Activated naive CD8-positive, alpha-beta T cell treated with anti-CD3 and anti-CD28 coated beads, Interleukin-2, amount 50 U/mL, for 24 hours (primary cell): ENCODE results near the gene DCHS2.

Experiments used
- ATAC-seq: fragments of 150-1000 bp; cut with Tn5 transposase; one replicate; pipeline ENCODE4 v1.10.0; 2021
- DNase-seq: peaks from one replicate; pipeline ENCODE4 v3.0.0; 2021
- H3K27ac Mint-ChIP-seq: one replicate; pipeline ENCODE4 v1.8.0; 2021; ENCODE audit warnings: mild to moderate bottlenecking, mixed read lengths
- H3K27me3 Mint-ChIP-seq: one replicate; pipeline ENCODE4 v1.8.0; 2021; ENCODE audit warnings: mixed read lengths
- H3K36me3 Mint-ChIP-seq: one replicate; pipeline ENCODE4 v1.8.0; 2021; ENCODE audit warnings: low read depth, mixed read lengths
- H3K4me1 Mint-ChIP-seq: one replicate; pipeline ENCODE4 v1.8.0; 2021; ENCODE audit warnings: mixed read lengths
- H3K4me3 Mint-ChIP-seq: one replicate; pipeline ENCODE4 v1.8.0; 2021; ENCODE audit warnings: mild to moderate bottlenecking, moderate library complexity, mixed read lengths
- H3K9me3 Mint-ChIP-seq: one replicate; pipeline ENCODE4 v1.8.0; 2021; ENCODE audit warnings: mixed read lengths

DCHS2 gene

DNA sequence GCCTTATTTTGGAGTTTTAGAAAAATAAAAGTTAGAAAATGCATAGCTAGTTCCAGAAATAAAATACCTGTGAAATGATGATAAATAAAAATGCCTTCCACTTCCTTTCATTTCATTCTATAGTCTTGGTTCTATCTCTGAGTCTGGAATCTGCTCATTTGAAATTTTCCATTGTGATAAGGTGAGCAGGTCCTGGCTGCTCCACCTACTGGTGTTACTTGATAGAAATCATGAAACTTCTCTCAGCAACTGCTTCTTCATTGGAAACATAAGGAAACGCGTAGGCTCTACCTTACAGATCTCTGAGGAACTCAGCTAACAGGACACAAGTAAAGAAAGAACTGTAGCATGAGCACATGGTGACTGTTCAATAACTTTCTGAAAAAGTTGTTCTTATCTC, 141.8 kb downstream of the DCHS2 start:
- no peak for DNase-seq

GRCh38 chr4:154348657-154349056, 142.9 kb downstream of the DCHS2 start:
- ATAC-seq: no peak
- DNase-seq: no peak
- H3K4me3 Mint-ChIP-seq: no peak overlapping the region
- H3K27ac Mint-ChIP-seq: no peak overlapping the region
- no peaks in the 10 kb centered on the region for H3K36me3 Mint-ChIP-seq
- no peaks in the 10 kb centered on the region for H3K9me3 Mint-ChIP-seq
- H3K27me3 Mint-ChIP-seq: peaks cover 6% of the 10 kb centered on the region
- H3K4me1 Mint-ChIP-seq: no peaks in the 10 kb centered on the region

More for the DNA sequence above, 141.8 kb downstream of the DCHS2 start:
- Mint-ChIP-seq H3K27ac (no peak overlapping the region), H3K4me3 (no peak overlapping the region), H3K9me3 (no peaks in the 10 kb centered on the region), H3K27me3 (peaks cover 6% of the 10 kb centered on the region), H3K4me1 (no peaks in the 10 kb centered on the region), H3K36me3 (no peaks in the 10 kb centered on the region)
- no peak for ATAC-seq

DNA sequence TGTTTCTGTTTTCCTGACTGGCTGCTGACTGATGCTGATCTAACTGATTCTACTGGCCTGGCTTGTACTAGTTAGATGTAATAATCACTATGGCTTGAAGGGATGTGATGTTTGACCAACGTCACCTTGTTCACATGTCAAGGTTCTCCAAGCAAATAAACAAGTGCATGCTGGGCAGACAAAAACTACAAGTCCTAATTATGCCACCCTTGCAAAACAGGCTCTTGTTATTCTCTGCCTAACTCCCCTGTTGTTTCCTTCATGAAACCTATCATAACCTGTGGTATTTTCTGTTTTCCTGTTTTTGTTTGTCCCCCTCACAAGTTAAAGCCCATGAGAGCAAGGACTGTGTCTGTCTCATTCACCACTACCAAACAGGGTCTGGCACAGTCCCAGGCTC, 146.2 kb downstream of the DCHS2 start:
- H3K4me3 Mint-ChIP-seq: no peak overlapping the region
- DNase-seq: no peak
- H3K4me1 Mint-ChIP-seq: no peaks in the 10 kb centered on the region
- ATAC-seq: no peak
- H3K27me3 Mint-ChIP-seq: no peaks in the 10 kb centered on the region
- H3K36me3 Mint-ChIP-seq: no peaks in the 10 kb centered on the region
- no peaks in the 10 kb centered on the region for H3K9me3 Mint-ChIP-seq
- no peak overlapping the region for H3K27ac Mint-ChIP-seq

GRCh38 chr4:154344686-154345085, 146.9 kb downstream of the DCHS2 start:
- H3K27ac Mint-ChIP-seq: no peak overlapping the region
- H3K9me3 Mint-ChIP-seq: no peaks in the 10 kb centered on the region
- H3K36me3 Mint-ChIP-seq: no peaks in the 10 kb centered on the region
- no peak overlapping the region for H3K4me3 Mint-ChIP-seq
- no peaks in the 10 kb centered on the region for H3K4me1 Mint-ChIP-seq
- ATAC-seq: no peak
- DNase-seq: no peak
- no peaks in the 10 kb centered on the region for H3K27me3 Mint-ChIP-seq

GRCh38 chr4:154343651-154344050, 147.9 kb downstream of the DCHS2 start:
- no peaks in the 10 kb centered on the region for H3K27me3 Mint-ChIP-seq

DNA sequence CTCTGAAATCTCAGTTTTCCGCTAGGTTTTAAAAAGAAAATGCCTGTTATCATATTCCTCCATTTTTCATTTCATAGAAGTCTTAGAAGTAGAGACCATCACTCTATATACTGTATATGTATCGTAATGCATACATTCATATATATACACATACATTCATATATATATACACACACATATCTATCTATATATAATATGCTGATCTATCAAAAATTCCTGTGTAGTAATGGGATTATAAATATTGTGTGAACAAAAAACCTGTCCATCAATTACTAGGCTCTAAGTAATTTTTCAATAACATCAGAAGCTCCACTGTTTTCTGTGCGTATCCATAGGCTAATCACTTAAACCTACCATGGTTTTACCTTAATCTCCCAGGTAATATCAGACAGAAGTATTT, 150.2 kb downstream of the DCHS2 start:
- no peak overlapping the region for H3K4me3 Mint-ChIP-seq
- ATAC-seq: no peak
- no peak overlapping the region for H3K27ac Mint-ChIP-seq
- no peaks in the 10 kb centered on the region for H3K4me1 Mint-ChIP-seq
- no peaks in the 10 kb centered on the region for H3K36me3 Mint-ChIP-seq
- DNase-seq: no peak
- peaks cover 7% of the 10 kb centered on the region for H3K27me3 Mint-ChIP-seq
- no peaks in the 10 kb centered on the region for H3K9me3 Mint-ChIP-seq

More at GRCh38 chr4:154343651-154344050, 147.9 kb downstream of the DCHS2 start:
- no peaks in the 10 kb centered on the region for H3K9me3 Mint-ChIP-seq
- ATAC-seq: no peak
- no peak overlapping the region for H3K27ac Mint-ChIP-seq
- no peak for DNase-seq
- no peaks in the 10 kb centered on the region for H3K36me3 Mint-ChIP-seq
- no peak overlapping the region for H3K4me3 Mint-ChIP-seq
- no peaks in the 10 kb centered on the region for H3K4me1 Mint-ChIP-seq

GRCh38 chr4:154335588-154335987, 156.0 kb downstream of the DCHS2 start:
- H3K4me3 Mint-ChIP-seq: no peak overlapping the region
- ATAC-seq (no peak), DNase-seq (no peak)
- H3K27me3 Mint-ChIP-seq: peaks cover 30% of the 10 kb centered on the region
- no peaks in the 10 kb centered on the region for H3K9me3 Mint-ChIP-seq
- H3K27ac Mint-ChIP-seq: no peak overlapping the region
- H3K36me3 Mint-ChIP-seq: no peaks in the 10 kb centered on the region
- H3K4me1 Mint-ChIP-seq: peaks cover 10% of the 10 kb centered on the region

GRCh38 chr4:154332681-154333421, 158.7 kb downstream of the DCHS2 start:
- ATAC-seq (peak; percentile 89), DNase-seq (peak; percentile 53)
- Mint-ChIP-seq H3K9me3 (no peaks in the 10 kb centered on the region), H3K4me3 (peak overlapping the region; percentile 58), H3K27ac (no peak overlapping the region), H3K4me1 (peaks cover 10% of the 10 kb centered on the region), H3K36me3 (no peaks in the 10 kb centered on the region), H3K27me3 (peaks cover 46% of the 10 kb centered on the region)

GRCh38 chr4:154329939-154330338, 161.7 kb downstream of the DCHS2 start:
- H3K27ac Mint-ChIP-seq: no peak overlapping the region
- ATAC-seq (no peak), DNase-seq (no peak)
- peaks cover 10% of the 10 kb centered on the region for H3K4me1 Mint-ChIP-seq
- no peak overlapping the region for H3K4me3 Mint-ChIP-seq
- H3K27me3 Mint-ChIP-seq: peaks cover 49% of the 10 kb centered on the region
- H3K9me3 Mint-ChIP-seq: no peaks in the 10 kb centered on the region
- no peaks in the 10 kb centered on the region for H3K36me3 Mint-ChIP-seq

- DNase-seq (no peak), ATAC-seq (no peak)
- peaks cover 49% of the 10 kb centered on the region for H3K27me3 Mint-ChIP-seq
- peaks cover 10% of the 10 kb centered on the region for H3K4me1 Mint-ChIP-seq
- no peaks in the 10 kb centered on the region for H3K9me3 Mint-ChIP-seq
- no peak overlapping the region for H3K27ac Mint-ChIP-seq
- H3K36me3 Mint-ChIP-seq: no peaks in the 10 kb centered on the region
- H3K4me3 Mint-ChIP-seq: no peak overlapping the region
Observed at GRCh38 chr4:154329268-154329868, 162.2 kb downstream of the DCHS2 start.

DNA sequence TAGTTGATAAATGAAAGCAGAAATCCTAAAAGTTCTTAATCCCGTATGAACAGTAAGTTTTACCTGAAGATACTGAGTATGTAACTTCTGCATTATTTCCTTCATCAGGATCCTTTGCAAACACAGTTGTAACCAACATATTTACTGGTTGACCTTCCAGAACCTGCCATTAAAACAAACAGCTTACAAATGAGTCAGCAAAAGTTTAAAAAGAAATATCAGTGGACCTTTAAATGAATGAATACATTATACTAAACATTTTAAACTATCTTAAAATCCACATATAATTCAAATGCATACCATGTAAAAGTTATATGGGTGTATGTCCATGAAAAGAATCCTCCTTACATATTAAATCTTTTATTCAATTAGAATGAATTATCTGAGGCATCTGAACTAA, 163.6 kb downstream of the DCHS2 start:
- no peak for ATAC-seq
- Mint-ChIP-seq H3K4me3 (no peak overlapping the region), H3K27me3 (peaks cover 52% of the 10 kb centered on the region), H3K4me1 (peaks cover 7% of the 10 kb centered on the region), H3K27ac (no peak overlapping the region), H3K9me3 (no peaks in the 10 kb centered on the region), H3K36me3 (no peaks in the 10 kb centered on the region)
- no peak for DNase-seq

DNA sequence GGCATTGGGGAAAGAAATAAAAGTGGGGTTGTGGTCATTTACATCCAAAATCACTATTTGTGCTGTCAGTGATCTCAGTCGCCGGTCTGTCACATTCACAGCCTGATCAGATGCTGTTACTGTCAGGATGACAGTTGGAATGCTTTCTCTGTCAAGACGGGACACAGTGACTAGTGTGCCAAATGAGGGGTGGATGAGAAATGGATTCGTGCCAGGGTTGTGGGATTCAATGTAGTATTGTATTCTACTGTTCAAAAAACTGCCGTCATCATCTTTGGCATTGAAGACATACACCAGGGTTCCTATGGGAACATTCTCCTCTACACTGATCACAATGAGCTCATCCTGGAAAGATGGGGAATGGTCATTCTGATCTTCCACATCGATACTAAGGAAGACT, 171.1 kb downstream of the DCHS2 start:
- H3K4me3 Mint-ChIP-seq: no peak overlapping the region

DNA sequence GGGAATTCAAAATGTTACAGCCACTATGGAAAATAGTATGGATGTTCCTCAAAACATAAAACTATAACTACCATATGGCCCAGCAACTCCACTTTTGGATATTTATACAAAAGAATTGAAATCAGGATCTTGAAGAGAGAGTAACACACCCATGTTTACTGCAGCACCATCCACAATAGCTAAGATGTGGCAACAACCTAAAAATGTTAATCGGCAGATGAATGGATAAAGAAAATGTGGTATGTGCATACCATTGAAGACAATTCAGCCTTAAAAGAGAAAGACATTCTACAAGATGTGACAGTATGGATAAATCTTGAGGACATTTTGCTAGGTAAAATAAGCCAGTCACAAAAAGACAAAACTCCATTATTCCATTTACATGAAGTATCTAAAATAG, 171.9 kb downstream of the DCHS2 start:
- Mint-ChIP-seq H3K4me1 (no peaks in the 10 kb centered on the region), H3K4me3 (no peak overlapping the region), H3K27me3 (peaks cover 33% of the 10 kb centered on the region), H3K27ac (no peak overlapping the region), H3K36me3 (no peaks in the 10 kb centered on the region), H3K9me3 (peaks cover 7% of the 10 kb centered on the region)
- ATAC-seq: no peak
- DNase-seq: no peak

More for the DNA sequence above, 171.1 kb downstream of the DCHS2 start:
- Mint-ChIP-seq H3K36me3 (no peaks in the 10 kb centered on the region), H3K9me3 (peaks cover 7% of the 10 kb centered on the region), H3K4me1 (no peaks in the 10 kb centered on the region), H3K27ac (no peak overlapping the region), H3K27me3 (peaks cover 35% of the 10 kb centered on the region)
- ATAC-seq: no peak
- no peak for DNase-seq

GRCh38 chr4:154317201-154317999, 174.2 kb downstream of the DCHS2 start:
- Mint-ChIP-seq H3K27me3 (peaks cover 23% of the 10 kb centered on the region), H3K27ac (no peak overlapping the region), H3K4me1 (no peaks in the 10 kb centered on the region), H3K36me3 (no peaks in the 10 kb centered on the region), H3K4me3 (no peak overlapping the region), H3K9me3 (peaks cover 7% of the 10 kb centered on the region)
- ATAC-seq (no peak), DNase-seq (no peak)

DNA sequence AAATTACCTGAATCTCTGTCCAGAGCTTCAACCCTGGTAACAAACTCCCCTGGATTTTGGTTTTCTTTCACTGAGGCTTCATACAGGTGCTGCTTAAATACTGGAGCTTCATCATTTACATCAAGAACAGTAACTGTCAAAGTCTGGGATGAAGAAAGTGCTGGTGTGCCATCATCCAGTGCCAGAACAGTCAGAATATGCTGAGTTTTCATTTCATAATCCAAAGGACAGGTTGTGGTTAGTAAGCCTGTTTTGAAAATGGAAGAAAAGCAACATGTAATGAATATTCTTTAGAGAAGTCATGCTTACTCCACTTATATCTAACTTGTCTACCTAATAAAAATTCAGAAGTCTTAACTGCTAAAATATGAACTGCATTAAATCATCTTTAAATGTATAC, 175.9 kb downstream of the DCHS2 start:
- H3K36me3 Mint-ChIP-seq: no peaks in the 10 kb centered on the region
- H3K4me3 Mint-ChIP-seq: no peak overlapping the region
- no peaks in the 10 kb centered on the region for H3K4me1 Mint-ChIP-seq
- peaks cover 21% of the 10 kb centered on the region for H3K27me3 Mint-ChIP-seq
- ATAC-seq (no peak), DNase-seq (no peak)
- H3K9me3 Mint-ChIP-seq: peaks cover 7% of the 10 kb centered on the region
- H3K27ac Mint-ChIP-seq: no peak overlapping the region
